Nephron progenitor cell (in vitro differentiated cells): ENCODE results near the gene SLC66A2.

ENCODE experiments used
- DNase-seq: peaks from one replicate; pipeline ENCODE4 v3.0.0; 2021
- H3K27ac Mint-ChIP-seq: 2 replicates; pipeline ENCODE4 v1.8.0; 2021; ENCODE audit warnings: mild to moderate bottlenecking, moderate library complexity, mixed read lengths
- H3K27me3 Mint-ChIP-seq: 2 replicates; pipeline ENCODE4 v1.8.0; 2021; ENCODE audit warnings: mild to moderate bottlenecking, low read depth, mixed read lengths; ENCODE audit not compliant: poor library complexity
- H3K36me3 Mint-ChIP-seq: 2 replicates; pipeline ENCODE4 v1.8.0; 2021; ENCODE audit warnings: low read depth, mixed read lengths
- H3K4me1 Mint-ChIP-seq: 2 replicates; pipeline ENCODE4 v1.8.0; 2021; ENCODE audit warnings: mixed read lengths
- H3K4me3 Mint-ChIP-seq: 2 replicates; pipeline ENCODE4 v1.8.0; 2021; ENCODE audit warnings: mild to moderate bottlenecking, moderate library complexity, mixed read lengths
- H3K9me3 Mint-ChIP-seq: 2 replicates; pipeline ENCODE4 v1.8.0; 2021; ENCODE audit warnings: mild to moderate bottlenecking, moderate library complexity, mixed read lengths
- TF ChIP-seq, protein P1 (sequence below): fragments of 200-600 bp; sonication (generic); IDR thresholded peaks from 2 replicates; pipeline ENCODE4 v1.5.0; 2021; ENCODE audit warnings: antibody characterized with exemption

SLC66A2 gene

DNA sequence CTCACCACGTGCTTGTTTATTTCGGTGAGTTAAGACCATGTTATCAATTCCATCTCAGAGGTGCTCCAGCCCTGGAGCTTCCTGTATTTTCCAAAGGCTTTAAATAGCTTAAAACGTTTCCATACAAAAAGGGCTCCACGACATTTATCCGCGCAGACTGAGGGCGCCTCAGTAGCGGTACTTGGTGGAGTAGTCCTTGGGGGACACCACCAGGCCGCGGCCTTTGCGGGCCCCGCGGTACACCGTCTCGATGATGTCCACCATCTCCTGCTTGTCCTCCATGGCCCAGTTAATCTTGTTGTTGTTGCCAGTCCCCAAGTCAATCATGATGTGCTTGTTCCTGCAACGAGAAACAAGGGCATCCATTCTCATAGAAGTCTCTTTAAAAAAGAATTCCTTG lies 22.1 kb upstream of the SLC66A2 start:
- no peaks in the 10 kb centered on the region for H3K4me1 Mint-ChIP-seq
- no peak overlapping the region for H3K27ac Mint-ChIP-seq
- no peak for DNase-seq
- no peak overlapping the region for H3K4me3 Mint-ChIP-seq
- TF ChIP-seq, protein P1, sequence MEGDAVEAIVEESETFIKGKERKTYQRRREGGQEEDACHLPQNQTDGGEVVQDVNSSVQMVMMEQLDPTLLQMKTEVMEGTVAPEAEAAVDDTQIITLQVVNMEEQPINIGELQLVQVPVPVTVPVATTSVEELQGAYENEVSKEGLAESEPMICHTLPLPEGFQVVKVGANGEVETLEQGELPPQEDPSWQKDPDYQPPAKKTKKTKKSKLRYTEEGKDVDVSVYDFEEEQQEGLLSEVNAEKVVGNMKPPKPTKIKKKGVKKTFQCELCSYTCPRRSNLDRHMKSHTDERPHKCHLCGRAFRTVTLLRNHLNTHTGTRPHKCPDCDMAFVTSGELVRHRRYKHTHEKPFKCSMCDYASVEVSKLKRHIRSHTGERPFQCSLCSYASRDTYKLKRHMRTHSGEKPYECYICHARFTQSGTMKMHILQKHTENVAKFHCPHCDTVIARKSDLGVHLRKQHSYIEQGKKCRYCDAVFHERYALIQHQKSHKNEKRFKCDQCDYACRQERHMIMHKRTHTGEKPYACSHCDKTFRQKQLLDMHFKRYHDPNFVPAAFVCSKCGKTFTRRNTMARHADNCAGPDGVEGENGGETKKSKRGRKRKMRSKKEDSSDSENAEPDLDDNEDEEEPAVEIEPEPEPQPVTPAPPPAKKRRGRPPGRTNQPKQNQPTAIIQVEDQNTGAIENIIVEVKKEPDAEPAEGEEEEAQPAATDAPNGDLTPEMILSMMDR: no peak
- peaks cover 2% of the 10 kb centered on the region for H3K27me3 Mint-ChIP-seq
- H3K9me3 Mint-ChIP-seq: no peaks in the 10 kb centered on the region
- peaks cover 79% of the 10 kb centered on the region for H3K36me3 Mint-ChIP-seq

DNA sequence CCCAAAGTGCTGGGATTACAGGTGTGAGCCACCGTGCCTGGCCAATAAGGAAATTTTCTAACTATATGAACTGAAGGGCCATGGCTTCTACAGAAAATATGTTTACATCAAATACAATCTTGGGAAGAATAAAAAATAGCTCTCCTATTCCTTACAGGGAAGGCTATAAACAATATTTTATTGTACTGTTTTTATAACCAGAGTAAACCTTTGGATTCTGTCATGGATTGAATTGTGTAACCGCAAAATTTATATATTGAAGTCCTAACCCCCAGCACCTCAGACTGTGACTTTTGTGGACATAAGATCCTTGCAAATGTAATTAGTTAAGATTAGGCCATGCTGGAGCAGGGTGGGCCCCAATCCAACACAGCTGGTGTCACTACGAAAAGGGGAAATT lies 21.3 kb upstream of the SLC66A2 start:
- DNase-seq: no peak
- TF ChIP-seq, protein P1: no peak
- Mint-ChIP-seq H3K4me1 (no peaks in the 10 kb centered on the region), H3K27me3 (peaks cover 2% of the 10 kb centered on the region), H3K9me3 (no peaks in the 10 kb centered on the region), H3K4me3 (no peak overlapping the region), H3K36me3 (peaks cover 76% of the 10 kb centered on the region), H3K27ac (no peak overlapping the region)

GRCh38 chr18:79971986-79972385 lies 20.5 kb upstream of the SLC66A2 start:
- Mint-ChIP-seq H3K4me1 (no peaks in the 10 kb centered on the region), H3K9me3 (no peaks in the 10 kb centered on the region), H3K4me3 (no peak overlapping the region), H3K27me3 (peaks cover 2% of the 10 kb centered on the region), H3K27ac (peak overlapping the region; percentile 4), H3K36me3 (peaks cover 78% of the 10 kb centered on the region)
- no peak for DNase-seq
- TF ChIP-seq, protein P1: no peak

- no peak overlapping the region for H3K27ac Mint-ChIP-seq
- H3K9me3 Mint-ChIP-seq: no peaks in the 10 kb centered on the region
- TF ChIP-seq, protein P1: no peak
- peaks cover 80% of the 10 kb centered on the region for H3K36me3 Mint-ChIP-seq
- H3K4me3 Mint-ChIP-seq: no peak overlapping the region
- no peak for DNase-seq
- peaks cover 2% of the 10 kb centered on the region for H3K27me3 Mint-ChIP-seq
- H3K4me1 Mint-ChIP-seq: no peaks in the 10 kb centered on the region
These were observed 19.9 kb upstream of the SLC66A2 start for GRCh38 chr18:79971211-79971952.

GRCh38 chr18:79970419-79971133 lies 19.1 kb upstream of the SLC66A2 start:
- Mint-ChIP-seq H3K4me3 (no peak overlapping the region), H3K27me3 (peaks cover 2% of the 10 kb centered on the region), H3K4me1 (peaks cover 3% of the 10 kb centered on the region), H3K9me3 (no peaks in the 10 kb centered on the region), H3K27ac (no peak overlapping the region), H3K36me3 (peaks cover 74% of the 10 kb centered on the region)
- TF ChIP-seq, protein P1: no peak
- DNase-seq: no peak
